NCI-H1694 (cell line): ENCODE measurements around the gene ZDHHC11B.
"Not testable (repeated sequence)": the region's sequence is repeated elsewhere in the genome, so short reads cannot be mapped to it uniquely, and the experiment has no call there.

Experiments
- DNase-seq: peaks from one replicate; lab custom pipeline; 2025; lab: John Stamatoyannopoulos, UW

The ZDHHC11B gene

GRCh38 chr5:751992-752391 lies 32.5 kb downstream of the ZDHHC11B start:
- not testable (repeated sequence) for DNase-seq

GRCh38 chr5:751496-751895 lies 33.0 kb downstream of the ZDHHC11B start:
- no peak for DNase-seq

GRCh38 chr5:750226-750625 lies 34.3 kb downstream of the ZDHHC11B start:
- not testable (repeated sequence) for DNase-seq

GRCh38 chr5:749101-749670 lies 35.3 kb downstream of the ZDHHC11B start:
- no peak for DNase-seq

- DNase-seq, result not testable (repeated sequence)
These were observed 36.2 kb downstream of the ZDHHC11B start for GRCh38 chr5:748011-748980.

GRCh38 chr5:747303-747844 lies 37.2 kb downstream of the ZDHHC11B start:
- DNase-seq, result not testable (repeated sequence)

GRCh38 chr5:746258-746761 lies 38.2 kb downstream of the ZDHHC11B start:
- no peak for DNase-seq

- DNase-seq, result not testable (repeated sequence)
These were observed 39.0 kb downstream of the ZDHHC11B start for GRCh38 chr5:745272-746142.

GRCh38 chr5:743696-744404 lies 40.7 kb downstream of the ZDHHC11B start:
- not testable (repeated sequence) for DNase-seq

- DNase-seq, result not testable (repeated sequence)
These were observed 42.3 kb downstream of the ZDHHC11B start for GRCh38 chr5:742276-742675.

GRCh38 chr5:734145-734544 lies 50.4 kb downstream of the ZDHHC11B start:
- DNase-seq, result not testable (repeated sequence)

GRCh38 chr5:732754-733454 lies 51.6 kb downstream of the ZDHHC11B start:
- not testable (repeated sequence) for DNase-seq

GRCh38 chr5:729225-729624 lies 55.3 kb downstream of the ZDHHC11B start:
- not testable (repeated sequence) for DNase-seq

GRCh38 chr5:727087-727486 lies 57.4 kb downstream of the ZDHHC11B start:
- DNase-seq, result not testable (repeated sequence)

GRCh38 chr5:723865-724264 lies 60.7 kb downstream of the ZDHHC11B start:
- DNase-seq, result not testable (repeated sequence)

GRCh38 chr5:723309-723708 lies 61.2 kb downstream of the ZDHHC11B start:
- not testable (repeated sequence) for DNase-seq

- not testable (repeated sequence) for DNase-seq
These were observed 65.2 kb downstream of the ZDHHC11B start for GRCh38 chr5:719379-719778.

- no peak for DNase-seq
These were observed 67.4 kb downstream of the ZDHHC11B start for GRCh38 chr5:717143-717542.

GRCh38 chr5:716740-717139 lies 67.8 kb downstream of the ZDHHC11B start:
- not testable (repeated sequence) for DNase-seq

GRCh38 chr5:715636-716035 lies 68.9 kb downstream of the ZDHHC11B start:
- not testable (repeated sequence) for DNase-seq
